BE2C (cell line): ENCODE results near the gene PREX1.
"Not testable (repeated sequence)": the region's sequence is repeated elsewhere in the genome, so short reads cannot be mapped to it uniquely, and the experiment has no call there.

Source experiments
- DNase-seq: peaks from one replicate; pipeline ENCODE4 v3.0.0-alpha.2; 2020
- H3K27me3 ChIP-seq: fragments of 250-450 bp; sonication (Bioruptor Pico); 2 replicates; pipeline ENCODE4 v1.5.1; 2020; ENCODE audit warnings: mild to moderate bottlenecking
- H3K36me3 ChIP-seq: fragments of 250-450 bp; sonication (Bioruptor Pico); 2 replicates; pipeline ENCODE4 v1.5.1; 2020; ENCODE audit warnings: mild to moderate bottlenecking
- H3K4me1 ChIP-seq: fragments of 250-450 bp; sonication (Bioruptor Pico); 2 replicates; pipeline ENCODE4 v1.5.1; 2020
- H3K4me3 ChIP-seq: 2 replicates; pipeline ENCODE4 v1.5.1; 2011; ENCODE audit warnings: low read depth, low read length
- H3K9me3 ChIP-seq: fragments of 250-450 bp; sonication (Bioruptor Pico); 2 replicates; pipeline ENCODE4 v1.5.1; 2020
- CTCF ChIP-seq: IDR thresholded peaks from 2 replicates; pipeline ENCODE4 v1.5.1; 2012; ENCODE audit warnings: mild to moderate bottlenecking, low read depth, low read length

PREX1 gene

GRCh38 chr20:48761874-48762273 is 65.9 kb downstream of the PREX1 start:
- Histone ChIP-seq H3K9me3 (no peaks in the 10 kb centered on the region), H3K27me3 (no peaks in the 10 kb centered on the region), H3K36me3 (no peaks in the 10 kb centered on the region), H3K4me3 (no peak overlapping the region), H3K4me1 (no peaks in the 10 kb centered on the region)
- DNase-seq, result no peak
- no peak for TF ChIP-seq CTCF

DNA sequence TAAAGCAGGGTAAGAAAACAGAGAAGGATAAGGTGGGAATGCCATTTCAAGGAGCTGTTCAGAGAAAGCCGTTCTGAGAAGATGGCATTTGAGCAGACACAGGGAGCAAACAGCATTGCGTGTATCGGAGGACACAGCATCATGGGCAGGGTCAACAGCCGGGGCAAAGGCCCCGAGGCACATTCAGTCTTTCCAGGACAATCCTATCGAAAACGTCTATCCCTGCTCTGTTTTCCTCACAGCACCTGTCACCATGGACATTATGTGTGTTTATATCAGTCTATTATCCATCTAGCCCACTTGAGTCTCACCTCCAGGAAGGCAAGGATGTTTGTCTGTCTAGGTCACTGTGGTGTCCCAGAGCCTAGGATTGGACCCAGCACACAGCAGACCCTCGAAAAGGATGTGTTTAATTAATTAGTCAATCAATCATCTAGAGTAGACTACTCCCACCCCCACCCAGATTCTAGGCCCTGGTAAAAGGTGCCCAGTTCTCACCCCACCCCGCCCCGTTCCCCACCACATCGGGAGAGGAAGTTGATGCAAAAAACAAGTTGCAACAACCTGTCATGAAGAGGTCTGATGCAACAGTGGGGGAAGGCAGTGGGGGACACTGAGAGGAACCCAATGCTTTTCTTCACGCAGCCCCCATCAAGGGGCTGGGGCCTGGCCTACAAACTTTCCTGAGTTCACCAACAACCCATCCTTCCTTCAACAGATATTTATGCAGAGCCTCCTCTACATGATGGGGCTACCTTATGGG is 66.6 kb downstream of the PREX1 start:
- Histone ChIP-seq H3K9me3 (no peaks in the 10 kb centered on the region), H3K36me3 (no peaks in the 10 kb centered on the region), H3K4me3 (no peak overlapping the region), H3K4me1 (no peaks in the 10 kb centered on the region), H3K27me3 (no peaks in the 10 kb centered on the region)
- no peak for DNase-seq
- no peak for TF ChIP-seq CTCF

- no peak for TF ChIP-seq CTCF
- H3K4me1 ChIP-seq, result no peaks in the 10 kb centered on the region
- no peaks in the 10 kb centered on the region for H3K36me3 ChIP-seq
- DNase-seq, result no peak
- no peaks in the 10 kb centered on the region for H3K27me3 ChIP-seq
- no peaks in the 10 kb centered on the region; the same call in 1 of the 2 replicates for H3K9me3 ChIP-seq
- H3K4me3 ChIP-seq, result no peak overlapping the region
These were observed 67.3 kb downstream of the PREX1 start for GRCh38 chr20:48760403-48760983.

DNA sequence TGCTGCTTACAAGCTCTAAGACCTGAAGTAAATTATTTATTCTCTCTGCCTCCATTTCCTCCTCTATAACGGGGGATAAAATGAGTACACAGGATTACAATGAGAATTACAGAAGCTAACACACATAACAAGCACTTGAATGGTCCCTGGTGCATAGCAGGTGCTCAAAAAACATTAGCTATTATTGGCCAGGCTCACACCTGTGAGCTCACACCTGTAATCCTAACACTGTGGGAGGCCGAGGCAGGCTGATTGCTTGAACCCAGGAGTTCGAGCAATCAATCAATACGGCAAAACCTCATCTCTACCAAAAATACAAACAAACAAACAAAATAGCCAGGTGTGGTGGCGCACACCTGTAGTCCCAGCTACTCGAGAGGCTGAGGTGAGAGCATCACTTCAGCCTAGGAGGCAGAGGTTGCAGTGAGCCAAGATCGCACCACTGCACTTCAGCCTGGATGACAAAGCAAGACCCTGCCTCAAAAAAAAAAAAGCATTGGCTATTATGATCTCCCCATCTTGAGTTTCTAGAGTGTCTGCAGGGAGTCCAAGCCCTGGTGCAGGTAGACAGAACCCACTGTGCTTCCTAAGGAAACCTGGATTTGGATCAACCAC is 68.1 kb downstream of the PREX1 start:
- H3K4me3 ChIP-seq, result no peak overlapping the region
- no peak for DNase-seq
- no peaks in the 10 kb centered on the region for H3K36me3 ChIP-seq
- TF ChIP-seq CTCF, result no peak
- H3K27me3 ChIP-seq, result no peaks in the 10 kb centered on the region
- H3K4me1 ChIP-seq, result no peaks in the 10 kb centered on the region
- no peaks in the 10 kb centered on the region; the same call in 1 of the 2 replicates for H3K9me3 ChIP-seq

DNA sequence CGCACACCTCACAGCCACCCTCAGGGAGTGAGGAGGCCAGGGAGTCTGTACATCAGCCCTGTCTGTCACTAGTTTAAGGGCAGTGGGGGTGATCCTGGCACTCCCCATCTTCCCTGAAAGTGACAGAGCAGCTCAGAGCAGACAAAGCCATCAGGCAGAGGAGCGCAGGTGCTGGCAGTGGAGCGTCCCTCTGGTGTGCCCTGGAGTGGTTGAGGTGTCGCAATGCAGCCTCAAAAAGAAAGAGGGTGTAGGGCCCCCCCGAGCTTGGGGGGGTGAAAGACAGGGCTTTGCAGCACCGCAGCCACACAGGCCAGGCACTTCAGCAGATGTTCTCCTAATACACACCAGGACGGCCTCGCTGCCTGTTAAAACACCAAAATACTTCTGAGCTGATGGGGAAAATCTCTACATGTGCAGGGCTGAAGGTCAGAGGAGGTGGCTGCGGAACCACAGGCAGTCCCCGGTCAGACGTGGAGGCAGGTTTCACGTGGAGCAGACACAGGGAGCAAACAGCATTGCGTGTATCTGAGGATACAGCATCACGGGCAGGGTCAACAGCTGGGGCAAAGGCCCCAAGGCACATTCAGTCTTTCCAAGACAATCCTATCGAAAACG is 69.5 kb downstream of the PREX1 start:
- Histone ChIP-seq H3K4me1 (no peaks in the 10 kb centered on the region), H3K4me3 (no peak overlapping the region)
- TF ChIP-seq CTCF, result no peak

GRCh38 chr20:48756774-48757173 is 71.0 kb downstream of the PREX1 start:
- H3K9me3 ChIP-seq, H3K4me3 ChIP-seq, H3K27me3 ChIP-seq, H3K4me1 ChIP-seq, DNase-seq, H3K36me3 ChIP-seq: not testable (repeated sequence)

More for the DNA sequence above, 69.5 kb downstream of the PREX1 start:
- Histone ChIP-seq H3K36me3 (no peaks in the 10 kb centered on the region), H3K27me3 (no peaks in the 10 kb centered on the region), H3K9me3 (no peaks in the 10 kb centered on the region; the same call in 1 of the 2 replicates)
- DNase-seq, result no peak
